HG02943 (cell line): Measurements from ENCODE around the gene TENM4.

Experiments
- ATAC-seq: cut with Tn5 transposase; IDR thresholded peaks from one replicate; pipeline ENCODE4 v1.9.1; 2021; ENCODE audit warnings: mild to moderate bottlenecking, low read depth, moderate library complexity; ENCODE audit not compliant: unreplicated experiment

Gene TENM4

GRCh38 chr11:78711735-78712134, 729.1 kb downstream of the TENM4 start:
- no peak for ATAC-seq

GRCh38 chr11:78710417-78710816, 730.4 kb downstream of the TENM4 start:
- no peak for ATAC-seq

GRCh38 chr11:78708388-78708787, 732.4 kb downstream of the TENM4 start:
- ATAC-seq, result no peak

GRCh38 chr11:78706551-78706950, 734.3 kb downstream of the TENM4 start:
- no peak for ATAC-seq

- ATAC-seq, result no peak
These were observed 736.0 kb downstream of the TENM4 start for GRCh38 chr11:78704811-78705210.

- no peak for ATAC-seq
These were observed 741.2 kb downstream of the TENM4 start for GRCh38 chr11:78699609-78700135.

GRCh38 chr11:78698612-78699011, 742.2 kb downstream of the TENM4 start:
- no peak for ATAC-seq

GRCh38 chr11:78696177-78696576, 744.7 kb downstream of the TENM4 start:
- ATAC-seq, result no peak

- no peak for ATAC-seq
These were observed 746.7 kb downstream of the TENM4 start for GRCh38 chr11:78694152-78694551.

- no peak for ATAC-seq
These were observed 749.6 kb downstream of the TENM4 start for GRCh38 chr11:78691215-78691614.

GRCh38 chr11:78690352-78690987, 750.4 kb downstream of the TENM4 start:
- ATAC-seq, result no peak

GRCh38 chr11:78689585-78690153, 751.2 kb downstream of the TENM4 start:
- ATAC-seq, result no peak

- ATAC-seq, result no peak
These were observed 751.7 kb downstream of the TENM4 start for GRCh38 chr11:78689101-78689500.

GRCh38 chr11:78688460-78688859, 752.4 kb downstream of the TENM4 start:
- ATAC-seq, result no peak

GRCh38 chr11:78685156-78685555, 755.7 kb downstream of the TENM4 start:
- no peak for ATAC-seq

- ATAC-seq, result no peak
These were observed 756.5 kb downstream of the TENM4 start for GRCh38 chr11:78684377-78684776.

- ATAC-seq, result no peak
These were observed 757.1 kb downstream of the TENM4 start for GRCh38 chr11:78683774-78684173.

GRCh38 chr11:78676026-78676557, 764.7 kb downstream of the TENM4 start:
- no peak for ATAC-seq

GRCh38 chr11:78672850-78673620, 767.8 kb downstream of the TENM4 start:
- no peak for ATAC-seq

GRCh38 chr11:78669249-78669648, 771.6 kb downstream of the TENM4 start:
- ATAC-seq, result no peak

- no peak for ATAC-seq
These were observed 773.4 kb downstream of the TENM4 start for GRCh38 chr11:78667461-78667860.
